ENCODE measurements around the gene OLFML3.
"Not testable (repeated sequence)": the region's sequence is repeated elsewhere in the genome, so short reads cannot be mapped to it uniquely, and the experiment has no call there.

The OLFML3 gene

DNA sequence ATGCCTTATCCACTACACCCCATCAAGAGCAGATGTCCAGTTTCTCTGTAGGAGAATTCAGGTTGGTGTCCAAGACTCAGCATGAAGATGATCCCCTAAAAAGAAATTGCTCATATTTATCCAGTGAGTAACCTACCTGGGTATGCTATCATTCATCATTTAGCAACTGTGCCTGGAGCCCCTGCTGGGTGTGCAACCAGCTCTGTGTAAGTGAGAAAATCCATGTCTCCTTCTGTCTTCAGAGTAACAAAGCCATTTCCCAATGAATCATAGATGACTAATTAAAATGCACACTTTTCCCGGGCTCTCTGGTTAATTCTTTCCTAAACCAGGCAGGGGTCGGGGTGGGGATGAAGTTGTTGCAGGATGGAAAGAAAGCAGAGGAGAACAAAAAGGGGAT lies 35.8 kb downstream of the OLFML3 start:
- intact Hi-C loops (cut with DNase I) = no loop called here
- no peak for DNase-seq

DNA sequence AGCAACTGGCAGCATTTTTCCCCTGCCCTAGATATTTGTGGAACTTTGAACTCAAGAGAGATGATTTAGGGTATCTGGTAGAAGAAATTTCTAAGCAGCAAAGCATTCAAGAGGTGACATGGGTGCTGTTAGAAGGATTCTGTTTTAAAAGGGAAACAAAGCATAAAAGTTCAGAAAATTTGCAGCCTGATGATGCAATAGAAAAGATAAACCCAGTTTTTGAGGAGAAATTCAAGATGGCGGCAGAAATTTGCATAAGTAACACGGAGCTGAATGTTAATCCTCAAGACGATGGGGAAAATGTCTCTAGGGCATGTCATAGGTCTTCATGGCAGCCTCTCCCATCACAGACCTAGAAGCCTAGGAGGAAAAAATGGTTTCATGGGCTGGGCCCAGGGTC lies 40.5 kb downstream of the OLFML3 start:
- DNase-seq; intact Hi-C loops (cut with DNase I): not testable (repeated sequence)

DNA sequence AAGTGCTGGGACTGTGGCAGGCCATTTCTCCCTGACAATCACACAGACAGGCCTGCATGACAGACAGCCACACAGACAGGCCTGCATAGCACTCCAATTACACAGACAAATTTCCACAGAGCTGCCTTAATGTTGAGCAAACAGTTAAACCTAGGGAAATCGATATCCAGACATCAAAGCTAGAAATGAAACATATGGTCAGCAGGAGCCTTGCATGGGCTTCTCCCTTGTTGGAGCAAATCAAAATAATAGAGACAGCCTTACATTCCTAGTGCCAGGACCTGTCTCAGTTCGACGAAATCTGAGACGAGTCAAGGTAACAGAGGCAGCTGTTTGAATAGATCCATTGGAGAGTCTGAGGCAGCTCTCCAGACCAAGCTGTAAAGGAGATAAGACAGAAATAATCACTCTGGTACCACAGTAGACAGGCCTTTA lies 42.4 kb downstream of the OLFML3 start:
- intact Hi-C loops (cut with DNase I) = no loop called here
- DNase-seq = no peak

DNA sequence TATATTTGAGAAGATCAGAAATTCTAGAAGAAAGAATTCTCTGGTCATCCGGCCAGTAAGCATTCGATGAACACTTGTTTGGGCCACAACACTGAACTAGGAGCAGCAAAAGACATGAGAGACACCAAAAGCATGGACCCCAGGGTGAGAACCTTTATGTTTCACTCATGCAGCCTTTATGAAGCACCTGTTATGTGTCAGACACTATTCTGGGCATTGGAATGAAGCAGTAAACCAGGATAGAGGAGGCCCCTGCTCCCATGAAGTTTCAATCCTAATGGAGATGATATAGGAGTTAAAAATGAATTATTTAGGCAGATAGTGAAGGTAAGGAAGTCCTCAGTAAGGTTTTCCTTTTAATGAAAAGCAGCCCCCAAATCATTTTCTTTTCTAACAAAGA lies 43.6 kb downstream of the OLFML3 start:
- DNase-seq = no peak
- intact Hi-C loops (cut with DNase I) = no loop called here

DNA sequence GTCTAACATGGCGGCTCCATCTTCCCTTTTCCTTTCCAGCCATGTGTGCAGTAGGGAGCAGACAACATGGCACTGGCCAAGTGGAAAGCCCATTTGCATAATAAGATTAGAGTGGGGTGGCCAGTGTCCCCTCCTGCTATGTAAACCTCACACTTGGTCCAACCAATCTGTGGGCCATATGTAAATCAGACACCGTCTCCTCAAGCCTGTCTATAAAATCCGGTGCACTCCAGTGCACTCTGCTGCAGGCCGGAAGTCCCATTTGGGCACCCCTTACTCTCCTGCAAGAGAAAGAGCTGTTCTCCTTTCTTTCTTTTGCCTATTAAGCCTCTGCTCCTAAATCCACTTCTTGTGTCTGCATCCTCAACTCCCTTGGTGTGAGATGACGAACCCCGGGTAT lies 44.1 kb downstream of the OLFML3 start:
- DNase-seq = no peak
- intact Hi-C loops (cut with DNase I) = no loop called here

DNA sequence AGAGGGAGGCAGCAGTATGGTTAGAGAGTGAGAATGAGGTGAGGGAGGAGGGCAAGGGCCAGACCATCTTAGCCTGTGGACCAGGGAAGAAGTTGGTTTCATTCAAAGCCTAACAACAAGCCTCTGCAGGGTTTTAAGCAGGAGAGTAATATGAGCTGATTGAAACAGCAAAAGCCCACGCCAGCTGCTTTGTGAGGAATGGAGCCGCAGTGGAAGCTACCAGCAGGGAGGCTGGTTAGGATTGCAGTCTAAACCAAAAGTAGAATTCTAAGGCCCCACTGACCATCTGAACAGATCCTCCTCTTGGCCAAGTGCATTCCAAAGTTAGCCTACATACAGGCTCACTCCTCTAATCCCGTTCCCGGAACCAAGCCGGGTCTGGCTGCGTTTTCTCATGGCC lies 44.8 kb downstream of the OLFML3 start:
- no peak for DNase-seq
- intact Hi-C loops (cut with DNase I) = no loop called here

DNA sequence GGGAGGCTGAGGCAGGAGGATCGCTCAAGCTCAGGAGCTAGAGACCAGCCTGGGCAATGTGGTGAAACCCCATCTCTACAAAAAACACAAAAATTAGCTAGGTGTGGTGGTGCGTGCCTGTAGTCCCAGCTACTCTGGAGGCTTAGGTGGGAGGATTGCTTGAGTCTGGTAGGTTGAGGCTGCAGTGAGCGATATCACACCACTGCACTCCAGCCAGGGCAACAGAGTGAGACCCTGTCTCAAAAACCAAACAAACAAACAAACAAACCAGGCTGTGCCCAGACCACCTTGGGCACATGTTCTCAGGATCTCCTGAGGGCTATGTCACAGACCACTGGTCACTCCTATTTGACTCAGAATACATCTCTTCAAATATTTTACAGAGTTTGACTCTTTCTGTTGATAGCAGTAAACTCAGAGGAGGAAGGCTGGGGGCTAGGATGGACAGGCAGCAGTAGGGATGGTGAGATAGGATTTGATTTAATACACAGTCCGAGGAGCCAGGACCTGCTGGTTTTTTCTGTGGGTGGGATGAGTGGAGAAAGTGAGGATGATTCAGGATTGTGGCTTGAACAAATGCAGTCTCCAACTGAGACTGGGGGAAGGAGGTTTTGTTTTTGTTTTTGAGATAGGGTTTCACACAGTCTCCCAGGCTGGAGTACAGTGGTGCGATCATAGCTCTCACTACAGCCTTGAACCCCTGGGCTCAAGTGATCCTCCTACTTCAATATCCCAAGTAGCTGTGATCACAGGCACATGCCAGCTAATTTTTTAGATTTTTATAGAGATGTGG lies 46.5 kb downstream of the OLFML3 start:
- intact Hi-C loops (cut with DNase I) = no loop called here
- DNase-seq = no peak

DNA sequence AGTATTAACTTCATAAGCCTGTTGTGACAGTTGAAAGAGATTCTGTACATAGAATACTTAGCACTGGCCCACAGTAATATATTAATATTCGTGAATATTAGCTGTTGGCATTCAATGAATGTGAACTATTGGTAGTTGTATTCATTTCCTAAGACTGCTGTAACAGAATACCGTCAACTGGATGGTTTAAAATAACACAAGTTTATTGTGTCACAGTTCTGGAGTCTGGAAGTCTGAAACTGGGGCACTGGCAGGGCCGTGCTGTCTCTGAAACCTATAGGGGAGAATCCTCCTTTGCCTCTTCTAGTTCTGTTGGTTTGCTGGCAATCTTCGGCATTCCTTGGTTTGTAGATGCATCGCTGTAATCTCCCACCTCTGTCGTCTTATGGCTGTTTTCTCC lies 47.5 kb downstream of the OLFML3 start:
- no peak for DNase-seq
- intact Hi-C loops (cut with DNase I) = no loop called here

Measured in head of caudate nucleus (tissue), 42 donors.